Activated CD4-positive, alpha-beta T cell treated with anti-CD3 and anti-CD28 coated beads, Interleukin-10, Interleukin-2, amounts not matched to agents 100 ng/mL and 50 ng/mL, durations not matched to agents 16 hours and 8 hours (primary cell): ENCODE results near the gene ADAMTS19.

Experiments
- DNase-seq: peaks from one replicate; pipeline ENCODE4 v3.0.0-alpha.2; 2020

The ADAMTS19 gene

DNA sequence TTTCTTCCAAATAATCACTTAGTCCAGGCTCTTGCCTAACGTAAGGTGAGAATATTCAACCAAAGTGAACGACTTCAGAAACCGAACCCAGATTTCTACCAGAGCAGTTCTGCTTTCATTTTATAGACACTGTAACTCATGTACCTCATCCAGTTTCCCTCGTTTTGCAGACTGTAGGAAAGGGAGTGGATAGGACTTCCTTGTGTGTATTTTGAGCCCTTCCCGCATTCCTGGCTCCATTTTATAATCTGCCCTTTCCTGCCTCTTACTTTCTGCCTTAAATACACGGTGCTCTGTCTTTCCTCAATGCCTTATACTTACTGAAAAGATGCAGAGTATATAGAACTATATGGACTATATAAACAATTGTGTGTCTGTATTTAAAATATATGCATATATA, 308.6 kb downstream of the ADAMTS19 start:
- DNase-seq: no peak

- DNase-seq: no peak
Measured at GRCh38 chr5:129770024-129770820, 310.1 kb downstream of the ADAMTS19 start.

- peak; percentile 69 for DNase-seq
Measured at GRCh38 chr5:129771058-129771838, 311.1 kb downstream of the ADAMTS19 start.

GRCh38 chr5:129773376-129773775, 313.3 kb downstream of the ADAMTS19 start:
- DNase-seq: no peak

- no peak for DNase-seq
Measured at GRCh38 chr5:129781594-129781993, 321.5 kb downstream of the ADAMTS19 start.
